HG03108 (cell line): ENCODE measurements around the gene CTU1.

ENCODE experiments used
- ATAC-seq: cut with Tn5 transposase; IDR thresholded peaks from one replicate; pipeline ENCODE4 v1.9.1; 2021; ENCODE audit warnings: moderate library complexity; ENCODE audit not compliant: unreplicated experiment

CTU1 gene

GRCh38 chr19:51107406-51108065, 673 bp downstream of the CTU1 start:
- ATAC-seq, result no peak

GRCh38 chr19:51103926-51104341, 4.3 kb downstream of the CTU1 start:
- ATAC-seq, result no peak

GRCh38 chr19:51102991-51103390, 5.2 kb downstream of the CTU1 start:
- no peak for ATAC-seq

- ATAC-seq, result no peak
These were observed 6.9 kb downstream of the CTU1 start for GRCh38 chr19:51101171-51101865.

- no peak for ATAC-seq
These were observed 7.6 kb downstream of the CTU1 start for GRCh38 chr19:51100601-51101000.

- no peak for ATAC-seq
These were observed 9.2 kb downstream of the CTU1 start for GRCh38 chr19:51099047-51099382.

- no peak for ATAC-seq
These were observed 9.7 kb downstream of the CTU1 start for GRCh38 chr19:51098365-51099046.

GRCh38 chr19:51097796-51098195, 10.4 kb downstream of the CTU1 start:
- ATAC-seq, result no peak

GRCh38 chr19:51097166-51097738, 11.0 kb downstream of the CTU1 start:
- ATAC-seq, result no peak

- no peak for ATAC-seq
These were observed 11.6 kb downstream of the CTU1 start for GRCh38 chr19:51096473-51097165.

GRCh38 chr19:51094696-51095279, 13.4 kb downstream of the CTU1 start:
- no peak for ATAC-seq

- ATAC-seq, result no peak
These were observed 14.5 kb downstream of the CTU1 start for GRCh38 chr19:51093510-51094345.

- ATAC-seq, result no peak
These were observed 15.1 kb downstream of the CTU1 start for GRCh38 chr19:51093101-51093500.

- ATAC-seq, result no peak
These were observed 16.0 kb downstream of the CTU1 start for GRCh38 chr19:51091895-51092873.

- no peak for ATAC-seq
These were observed 17.1 kb downstream of the CTU1 start for GRCh38 chr19:51091126-51091525.

- ATAC-seq, result no peak
These were observed 17.7 kb downstream of the CTU1 start for GRCh38 chr19:51090471-51090870.

GRCh38 chr19:51089786-51090185, 18.4 kb downstream of the CTU1 start:
- ATAC-seq, result no peak

- no peak for ATAC-seq
These were observed 21.9 kb downstream of the CTU1 start for GRCh38 chr19:51086153-51086850.
